ENCODE data around the gene ST14.

Gene ST14

GRCh38 chr11:130175898-130176297 lies 16.3 kb downstream of the ST14 start:
- no peak overlapping the region for H3K4me3 ChIP-seq (ENCODE audit: insufficient read depth, low read depth, low read length)
- 91 to 92% methylated on average over 4 to 5 of the region's 5 CpGs for WGBS, 2 experiments

DNA sequence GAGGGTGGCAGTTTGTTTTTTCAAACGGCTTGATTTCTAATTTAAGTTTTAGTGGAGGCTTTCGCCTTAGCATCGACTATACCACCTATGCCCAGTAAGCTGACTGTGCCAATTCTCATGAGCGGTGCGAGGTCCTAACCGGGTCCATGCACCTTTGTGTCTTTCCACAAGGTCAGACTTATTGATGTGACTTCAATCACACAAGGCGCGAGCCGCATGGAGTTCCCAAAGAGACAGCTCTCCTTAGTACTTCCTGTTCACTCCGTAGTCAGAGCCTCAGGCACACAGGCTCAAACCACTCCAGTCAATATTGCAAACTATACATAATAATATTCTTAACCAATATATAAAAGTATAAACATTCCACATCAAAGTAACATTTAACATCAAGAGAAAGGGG lies 18.2 kb downstream of the ST14 start:
- Histone ChIP-seq H3K27ac (ENCODE audit: insufficient read depth, low read depth, low read length, poor library complexity, severe bottlenecking) (no peak overlapping the region), H3K36me3 (ENCODE audit: control insufficient read depth, insufficient read depth, low read length) (no peaks in the 10 kb centered on the region), H3K9me3 (ENCODE audit: control insufficient read depth, low read length) (no peaks in the 10 kb centered on the region), H3K4me1 (ENCODE audit: control insufficient read depth, insufficient read depth, low read length) (no peaks in the 10 kb centered on the region), H3K4me3 (ENCODE audit: insufficient read depth, low read depth, low read length) (no peak overlapping the region), H3K27me3 (ENCODE audit: control insufficient read depth, insufficient read depth, low read length, poor library complexity, severe bottlenecking) (no peaks in the 10 kb centered on the region)
- 92 to 96% methylated on average over 10 of the region's 10 CpGs for WGBS, 2 experiments

More at GRCh38 chr11:130175898-130176297, 16.3 kb downstream of the ST14 start:
- Histone ChIP-seq H3K27me3 (ENCODE audit: control insufficient read depth, insufficient read depth, low read length, poor library complexity, severe bottlenecking) (no peaks in the 10 kb centered on the region), H3K4me1 (ENCODE audit: control insufficient read depth, insufficient read depth, low read length) (no peaks in the 10 kb centered on the region), H3K27ac (ENCODE audit: insufficient read depth, low read depth, low read length, poor library complexity, severe bottlenecking) (no peak overlapping the region), H3K9me3 (ENCODE audit: control insufficient read depth, low read length) (no peaks in the 10 kb centered on the region), H3K36me3 (ENCODE audit: control insufficient read depth, insufficient read depth, low read length) (no peaks in the 10 kb centered on the region)

DNA sequence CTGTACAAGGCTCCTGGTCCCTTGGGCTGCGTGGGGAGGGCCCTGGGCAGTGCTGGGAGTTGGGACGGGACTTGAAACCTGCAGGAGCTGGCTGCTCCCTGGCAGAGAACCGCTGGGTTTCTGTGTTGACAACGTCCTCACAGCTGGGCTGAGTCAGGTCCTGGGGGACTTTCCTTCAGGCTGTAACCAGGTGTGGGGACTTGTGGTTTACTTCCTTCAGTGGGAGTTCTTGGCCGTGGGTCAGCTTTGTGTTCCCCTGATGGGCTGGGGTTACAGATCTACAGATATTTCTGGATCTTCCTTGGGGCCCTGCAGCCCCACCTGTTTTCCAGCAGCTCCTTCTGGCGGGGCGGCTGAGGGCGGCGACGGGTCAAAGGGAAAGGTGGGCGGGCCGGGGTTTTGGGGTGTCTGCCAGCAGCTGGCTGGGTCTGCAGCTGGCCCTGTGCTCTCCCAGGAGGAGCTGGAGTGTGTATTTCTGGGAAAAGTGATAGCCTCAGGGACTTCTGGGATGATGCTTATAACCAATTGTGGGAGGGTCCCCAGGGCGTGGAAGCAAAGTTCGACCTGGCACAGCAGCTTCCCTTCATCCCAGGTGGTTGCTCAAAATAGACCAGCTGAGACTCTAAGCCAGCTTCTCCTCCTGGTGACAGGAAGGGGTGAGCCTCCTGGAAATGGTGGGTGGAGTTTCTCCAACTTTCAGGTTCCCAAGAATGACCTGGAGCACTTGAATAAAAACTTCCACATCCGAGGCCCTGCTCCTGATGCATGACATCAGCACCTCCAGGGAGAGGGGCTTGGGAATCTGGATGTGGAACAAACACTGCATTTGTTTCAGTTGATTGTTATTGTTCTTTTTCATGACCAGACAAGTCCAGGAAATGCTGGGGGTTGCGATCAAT lies 19.1 kb downstream of the ST14 start:
- Histone ChIP-seq H3K4me1 (ENCODE audit: control insufficient read depth, insufficient read depth, low read length) (no peaks in the 10 kb centered on the region), H3K9me3 (ENCODE audit: control insufficient read depth, low read length) (no peaks in the 10 kb centered on the region), H3K36me3 (ENCODE audit: control insufficient read depth, insufficient read depth, low read length) (no peaks in the 10 kb centered on the region), H3K27me3 (ENCODE audit: control insufficient read depth, insufficient read depth, low read length, poor library complexity, severe bottlenecking) (no peaks in the 10 kb centered on the region), H3K4me3 (ENCODE audit: insufficient read depth, low read depth, low read length) (no peak overlapping the region), H3K27ac (ENCODE audit: insufficient read depth, low read depth, low read length, poor library complexity, severe bottlenecking) (no peak overlapping the region)
- WGBS, 2 experiments, result 92% methylated on average over 16 of the region's 16 CpGs

- Histone ChIP-seq H3K9me3 (ENCODE audit: control insufficient read depth, low read length) (no peaks in the 10 kb centered on the region), H3K4me1 (ENCODE audit: control insufficient read depth, insufficient read depth, low read length) (no peaks in the 10 kb centered on the region), H3K27me3 (ENCODE audit: control insufficient read depth, insufficient read depth, low read length, poor library complexity, severe bottlenecking) (no peaks in the 10 kb centered on the region), H3K4me3 (ENCODE audit: insufficient read depth, low read depth, low read length) (no peak overlapping the region), H3K27ac (ENCODE audit: insufficient read depth, low read depth, low read length, poor library complexity, severe bottlenecking) (no peak overlapping the region), H3K36me3 (ENCODE audit: control insufficient read depth, insufficient read depth, low read length) (no peaks in the 10 kb centered on the region)
- 91 to 93% methylated on average over 21 of the region's 21 CpGs for WGBS, 2 experiments
Observed at GRCh38 chr11:130179396-130180306, 20.1 kb downstream of the ST14 start.

DNA sequence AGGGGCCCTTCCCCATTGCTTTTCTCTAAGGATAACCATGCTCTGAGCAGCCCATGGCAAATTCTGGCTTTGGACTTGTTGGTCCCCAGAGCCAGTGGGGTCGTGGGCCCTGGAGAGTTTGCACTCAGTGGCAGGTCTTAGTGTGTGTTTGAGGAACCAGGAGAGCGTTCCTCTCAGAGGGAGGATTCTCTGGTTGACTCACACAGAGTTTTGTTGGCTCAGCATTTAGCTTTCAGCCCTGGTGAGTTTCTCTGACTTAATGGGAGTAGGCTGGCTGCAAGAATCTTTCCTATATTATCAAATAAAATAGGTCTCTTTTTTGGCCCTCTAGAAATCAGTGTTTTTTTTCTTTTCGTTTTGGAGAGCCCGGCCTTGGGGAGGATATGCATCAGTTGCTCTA lies 20.9 kb downstream of the ST14 start:
- Histone ChIP-seq H3K4me3 (ENCODE audit: insufficient read depth, low read depth, low read length) (no peak overlapping the region), H3K27ac (ENCODE audit: insufficient read depth, low read depth, low read length, poor library complexity, severe bottlenecking) (no peak overlapping the region), H3K27me3 (ENCODE audit: control insufficient read depth, insufficient read depth, low read length, poor library complexity, severe bottlenecking) (no peaks in the 10 kb centered on the region), H3K36me3 (ENCODE audit: control insufficient read depth, insufficient read depth, low read length) (no peaks in the 10 kb centered on the region), H3K4me1 (ENCODE audit: control insufficient read depth, insufficient read depth, low read length) (no peaks in the 10 kb centered on the region), H3K9me3 (ENCODE audit: control insufficient read depth, low read length) (no peaks in the 10 kb centered on the region)
- 88 to 90% methylated on average over 4 of the region's 4 CpGs for WGBS, 2 experiments

GRCh38 chr11:130180896-130181294 lies 21.3 kb downstream of the ST14 start:
- H3K27ac ChIP-seq (ENCODE audit: insufficient read depth, low read depth, low read length, poor library complexity, severe bottlenecking), result no peak overlapping the region

DNA sequence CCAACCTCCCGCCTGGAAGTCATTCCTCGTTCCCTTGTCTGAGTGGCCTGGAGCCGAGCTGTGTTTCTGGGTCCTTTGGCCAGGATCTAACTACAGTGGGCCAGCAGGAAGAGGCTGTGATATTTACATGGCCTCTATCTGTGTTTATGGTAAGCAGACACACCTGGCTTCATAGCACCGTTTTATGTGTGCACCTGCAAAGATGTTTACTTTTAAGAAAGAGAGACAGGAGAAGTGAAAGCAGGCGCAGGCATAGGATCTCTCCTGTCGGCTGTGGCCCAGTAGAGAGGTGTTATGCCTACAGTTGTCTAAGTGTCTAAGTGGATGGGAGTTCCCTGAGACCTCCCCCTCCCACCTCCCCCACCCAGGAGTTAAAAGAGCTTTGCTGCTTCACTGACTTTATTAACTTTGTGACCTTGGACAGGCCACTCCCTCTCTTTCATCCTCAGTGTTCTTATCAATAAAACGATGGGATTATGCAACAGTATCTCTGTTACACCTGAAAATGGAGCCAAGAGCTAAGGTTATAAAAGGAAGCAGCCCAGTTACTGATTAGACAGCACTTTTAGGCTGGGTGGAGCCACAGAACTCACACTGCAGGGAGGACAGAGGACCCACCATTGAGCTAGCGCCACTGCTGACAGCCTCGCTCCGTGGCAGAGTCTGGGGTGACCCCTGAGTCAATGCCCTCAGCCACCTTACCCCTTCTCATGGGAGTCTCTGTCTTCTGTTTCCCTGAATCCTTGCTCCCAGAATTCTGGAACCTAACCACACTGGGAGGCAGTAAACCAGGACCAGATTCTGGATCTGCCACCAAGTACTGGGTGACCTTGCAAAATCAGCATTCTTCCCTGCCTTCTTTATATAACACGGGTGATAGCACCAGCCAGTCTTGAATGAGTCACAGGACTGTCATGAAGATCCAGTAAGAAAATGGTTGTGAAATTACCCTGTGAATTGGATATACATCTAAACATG lies 22.0 kb downstream of the ST14 start:
- Histone ChIP-seq H3K27ac (ENCODE audit: insufficient read depth, low read depth, low read length, poor library complexity, severe bottlenecking) (no peak overlapping the region), H3K36me3 (ENCODE audit: control insufficient read depth, insufficient read depth, low read length) (no peaks in the 10 kb centered on the region), H3K9me3 (ENCODE audit: control insufficient read depth, low read length) (no peaks in the 10 kb centered on the region), H3K27me3 (ENCODE audit: control insufficient read depth, insufficient read depth, low read length, poor library complexity, severe bottlenecking) (no peaks in the 10 kb centered on the region), H3K4me1 (ENCODE audit: control insufficient read depth, insufficient read depth, low read length) (no peaks in the 10 kb centered on the region), H3K4me3 (ENCODE audit: insufficient read depth, low read depth, low read length) (no peak overlapping the region)
- WGBS, 2 experiments, result 88 to 93% methylated on average over 11 of the region's 11 CpGs

More at GRCh38 chr11:130180896-130181294, 21.3 kb downstream of the ST14 start:
- Histone ChIP-seq H3K4me3 (ENCODE audit: insufficient read depth, low read depth, low read length) (no peak overlapping the region), H3K27me3 (ENCODE audit: control insufficient read depth, insufficient read depth, low read length, poor library complexity, severe bottlenecking) (no peaks in the 10 kb centered on the region), H3K36me3 (ENCODE audit: control insufficient read depth, insufficient read depth, low read length) (no peaks in the 10 kb centered on the region), H3K4me1 (ENCODE audit: control insufficient read depth, insufficient read depth, low read length) (no peaks in the 10 kb centered on the region), H3K9me3 (ENCODE audit: control insufficient read depth, low read length) (no peaks in the 10 kb centered on the region)
- 90 to 91% methylated on average over 8 of the region's 8 CpGs for WGBS, 2 experiments

GRCh38 chr11:130183878-130184610 lies 24.5 kb downstream of the ST14 start:
- 93% methylated on average over 11 of the region's 11 CpGs for WGBS, 2 experiments
- H3K4me3 ChIP-seq (ENCODE audit: insufficient read depth, low read depth, low read length), result no peak overlapping the region

DNA sequence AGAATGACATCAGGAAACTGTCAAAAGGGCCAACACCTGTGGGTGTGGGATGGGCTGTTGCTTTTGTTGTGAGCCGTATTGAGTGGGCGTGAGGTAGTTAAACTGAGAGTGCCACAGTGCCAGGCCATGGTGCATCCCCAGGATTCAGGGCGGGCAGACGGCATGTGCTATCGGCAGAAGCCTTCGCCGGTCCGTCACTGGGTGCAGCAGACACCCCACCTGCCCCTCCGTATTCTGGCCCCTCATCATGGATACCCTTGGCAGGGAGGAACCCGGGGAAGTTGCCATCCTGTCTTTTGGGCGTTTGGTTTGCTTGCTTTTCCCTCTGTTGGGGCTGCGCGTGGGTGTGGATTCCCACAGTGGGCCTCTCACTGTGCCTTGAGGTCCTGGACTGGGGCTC lies 27.5 kb downstream of the ST14 start:
- H3K4me1 ChIP-seq (ENCODE audit: control insufficient read depth, insufficient read depth, low read length), result no peaks in the 10 kb centered on the region
- H3K36me3 ChIP-seq (ENCODE audit: control insufficient read depth, insufficient read depth, low read length), result no peaks in the 10 kb centered on the region
- 93 to 95% methylated on average over 13 of the region's 13 CpGs for WGBS, 2 experiments
- no peaks in the 10 kb centered on the region for H3K9me3 ChIP-seq (ENCODE audit: control insufficient read depth, low read length)
- no peak overlapping the region for H3K4me3 ChIP-seq (ENCODE audit: insufficient read depth, low read depth, low read length)
- H3K27ac ChIP-seq (ENCODE audit: insufficient read depth, low read depth, low read length, poor library complexity, severe bottlenecking), result no peak overlapping the region
- no peaks in the 10 kb centered on the region for H3K27me3 ChIP-seq (ENCODE audit: control insufficient read depth, insufficient read depth, low read length, poor library complexity, severe bottlenecking)

More at GRCh38 chr11:130183878-130184610, 24.5 kb downstream of the ST14 start:
- no peaks in the 10 kb centered on the region for H3K36me3 ChIP-seq (ENCODE audit: control insufficient read depth, insufficient read depth, low read length)
- H3K9me3 ChIP-seq (ENCODE audit: control insufficient read depth, low read length), result no peaks in the 10 kb centered on the region
- no peaks in the 10 kb centered on the region for H3K4me1 ChIP-seq (ENCODE audit: control insufficient read depth, insufficient read depth, low read length)
- H3K27ac ChIP-seq (ENCODE audit: insufficient read depth, low read depth, low read length, poor library complexity, severe bottlenecking), result no peak overlapping the region
- no peaks in the 10 kb centered on the region for H3K27me3 ChIP-seq (ENCODE audit: control insufficient read depth, insufficient read depth, low read length, poor library complexity, severe bottlenecking)

Data from ectodermal cell (in vitro differentiated cells).